Fibroblast of skin of abdomen (primary cell): Measurements from ENCODE around the gene IDI1.

ENCODE experiments used
- DNase-seq: peaks from one replicate; pipeline ENCODE4 v3.0.0-alpha.2; 2013

The IDI1 gene

GRCh38 chr10:992467-992866 is 56.5 kb downstream of the IDI1 start:
- DNase-seq = no peak

DNA sequence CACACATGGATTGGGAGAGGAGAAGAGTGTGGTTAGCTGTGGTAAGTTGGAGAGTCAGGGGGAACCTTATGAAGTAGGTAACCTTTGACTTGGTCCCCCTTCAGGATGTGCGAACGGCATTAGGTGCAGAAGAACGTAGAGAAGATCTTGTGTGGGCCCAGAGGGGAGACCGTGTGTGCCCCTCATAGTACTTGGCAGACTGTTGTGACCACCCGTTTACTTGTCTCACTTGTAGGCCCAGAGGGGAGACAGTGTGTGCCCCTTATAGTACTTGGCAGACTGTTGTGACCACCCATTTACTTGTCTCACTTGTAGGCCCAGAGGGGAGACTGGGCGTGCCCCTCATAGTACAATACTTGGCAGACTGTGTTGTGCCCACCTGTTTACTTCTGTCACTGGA is 58.1 kb downstream of the IDI1 start:
- no peak for DNase-seq
